Body of pancreas (tissue), 4 donors: ENCODE measurements around the gene GLYATL1. TPM values are rescaled to one million over a fixed set of nuclear protein-coding genes. Genes with fewer than 3 reads are reported as not detected.

Experiments
- ATAC-seq: fragments of 150-250 bp; one replicate; pipeline ENCODE4 v1.9.1; 2016
- DNase-seq, 4 donors: peaks; one replicate each; pipeline ENCODE4 v3.0.0-alpha.2; 2019
- H3K27ac ChIP-seq, 4 donors: fragments of 200-600 bp; sonication (generic); 1 replicate in 3 of 4; 2 replicates in 1 of 4; pipeline versions ENCODE4 v1.5.1 to v1.6.1; 2016 to 2019; ENCODE audit warnings: mild to moderate bottlenecking in 1 of 4, mixed read lengths in 1 of 4, moderate library complexity in 1 of 4
- H3K27me3 ChIP-seq, 2 donors: fragments of 200-600 bp; sonication (generic); one replicate each; pipeline ENCODE4 v1.6.0; 2016; ENCODE audit warnings: mild to moderate bottlenecking in 1 of 2
- H3K36me3 ChIP-seq, 2 donors: fragments of 200-600 bp; sonication (generic); replicated peaks in 1 of 2; 2 replicates each; pipeline ENCODE4 v1.5.1; 2016; ENCODE audit warnings: low read depth in 2 of 2; ENCODE audit not compliant: insufficient read depth in 1 of 2
- H3K4me1 ChIP-seq: fragments of 200-600 bp; sonication (generic); one replicate; pipeline ENCODE4 v1.6.0; 2016
- H3K4me3 ChIP-seq, 2 donors: fragments of 200-600 bp; sonication (generic); 1 replicate in 1 of 2; 2 replicates in 1 of 2; pipeline ENCODE4 v1.5.1; 2016 to 2019
- H3K9me3 ChIP-seq, 3 donors: fragments of 200-600 bp; sonication (generic); 1 replicate in 2 of 3; 2 replicates in 1 of 3; pipeline ENCODE4 v1.5.1; 2016
- CTCF ChIP-seq, 7 experiments: fragments of 450-650 bp in 4 of 7; fragments of 200-600 bp in 3 of 7; sonication (generic) in 3 of 7; IDR thresholded peaks; one replicate each; pipeline ENCODE4 v1.5.1; 2016 to 2019; ENCODE audit warnings: antibody characterized with exemption in 7 of 7
- POLR2A ChIP-seq, 3 donors: fragments of 450-650 bp; IDR thresholded peaks; one replicate each; pipeline ENCODE4 v1.6.1; 2016; ENCODE audit warnings: antibody characterized with exemption in 3 of 3, mild to moderate bottlenecking in 2 of 3
- WGBS, 2 donors: methylation state at CpG; one replicate each; pipeline ENCODE4 v1.1.5; 2017; 5-methylcytosine and 5-hydroxymethylcytosine counted together
- intact Hi-C: fragments of 100-400 bp; cut with DNase I; formaldehyde crosslinking; loops from one replicate; pipeline ENCODE4 v1.15.1; 2023
- total RNA-seq, 2 donors: library from RNA; depleted of rRNA; stranded (reverse); fragments of >200 nt; gene quantifications; one replicate each; pipeline ENCODE4 v1.1.0, GENCODE V29; 2016

The GLYATL1 gene
- total RNA-seq, 2 donors from 2014 or later, result 0.78 TPM; not detected in 1

- no peaks in the 10 kb centered on the region for H3K36me3 ChIP-seq
- H3K4me3 ChIP-seq, result no peak overlapping the region
- H3K4me1 ChIP-seq, result no peaks in the 10 kb centered on the region
- intact Hi-C loops, result no loop called here
- H3K27me3 ChIP-seq, result no peaks in the 10 kb centered on the region
- no peak for TF ChIP-seq POLR2A (IDR thresholded peaks at IDR 0.05)
- TF ChIP-seq CTCF (IDR thresholded peaks at IDR 0.05), result no peak
- peaks cover 0 to 10% (median 0%) of the 10 kb centered on the region in 3 donors for H3K9me3 ChIP-seq
- no peak for ATAC-seq
- H3K27ac ChIP-seq, result no peak overlapping the region
- no peak for DNase-seq
These were observed 27.2 kb upstream of the GLYATL1 start for GRCh38 chr11:58912124-58912523.

- Histone ChIP-seq H3K36me3 (no peaks in the 10 kb centered on the region), H3K4me1 (no peaks in the 10 kb centered on the region), H3K4me3 (no peak overlapping the region), H3K9me3 (peaks cover 0 to 15% (median 0%) of the 10 kb centered on the region in 3 donors), H3K27ac (no peak overlapping the region), H3K27me3 (no peaks in the 10 kb centered on the region)
- ATAC-seq (no peak), DNase-seq (no peak)
- TF ChIP-seq POLR2A (IDR thresholded peaks at IDR 0.05) (no peak), CTCF (IDR thresholded peaks at IDR 0.05) (no peak)
- intact Hi-C loops, result no loop called here
These were observed 25.6 kb upstream of the GLYATL1 start for GRCh38 chr11:58913685-58914084.

- TF ChIP-seq CTCF (IDR thresholded peaks at IDR 0.05) (no peak), POLR2A (IDR thresholded peaks at IDR 0.05) (no peak)
- Histone ChIP-seq H3K4me3 (no peak overlapping the region), H3K27ac (no peak overlapping the region), H3K4me1 (no peaks in the 10 kb centered on the region), H3K36me3 (no peaks in the 10 kb centered on the region), H3K27me3 (no peaks in the 10 kb centered on the region), H3K9me3 (peaks cover 0 to 15% (median 0%) of the 10 kb centered on the region in 3 donors)
- no peak for DNase-seq
- 92 to 95% methylated on average over 2 of the region's 2 CpGs for WGBS, 2 donors
- no peak for ATAC-seq
- intact Hi-C loops, result no loop called here
These were observed 24.3 kb upstream of the GLYATL1 start for GRCh38 chr11:58914821-58915543.

GRCh38 chr11:58916637-58917036 lies 22.7 kb upstream of the GLYATL1 start:
- H3K36me3 ChIP-seq, result no peaks in the 10 kb centered on the region
- 76 to 87% methylated on average over 2 of the region's 2 CpGs for WGBS, 2 donors
- no peaks in the 10 kb centered on the region for H3K27me3 ChIP-seq
- intact Hi-C loops, result no loop called here
- ATAC-seq (no peak), DNase-seq (no peak)
- H3K4me1 ChIP-seq, result no peaks in the 10 kb centered on the region
- H3K4me3 ChIP-seq, result no peak overlapping the region
- peaks cover 0 to 15% (median 0%) of the 10 kb centered on the region in 3 donors for H3K9me3 ChIP-seq
- TF ChIP-seq POLR2A (IDR thresholded peaks at IDR 0.05) (no peak), CTCF (IDR thresholded peaks at IDR 0.05) (no peak)
- H3K27ac ChIP-seq, result no peak overlapping the region
